DND-41 (cell line): Measurements from ENCODE around the gene PLPPR2.

Source experiments
- CTCF ChIP-seq: IDR thresholded peaks from 2 replicates; pipeline ENCODE4 v1.5.1; 2012; ENCODE audit warnings: borderline replicate concordance, low read length, moderate library complexity, mild to moderate bottlenecking; ENCODE audit not compliant: poor library complexity, severe bottlenecking; ENCODE audit errors: extremely low read depth
- EZH2 ChIP-seq: IDR thresholded peaks from 3 replicates; pipeline ENCODE4 v1.6.1; 2012; ENCODE audit warnings: borderline replicate concordance, low read depth, mild to moderate bottlenecking, moderate library complexity, low read length, inconsistent platforms; ENCODE audit not compliant: severe bottlenecking

GRCh38 chr19:11410682-11411081 lies 55.5 kb downstream of the PLPPR2 start:
- TF ChIP-seq CTCF: no peak
- TF ChIP-seq EZH2: no peak
